Neuronal stem cell (in vitro differentiated cells): Measurements from ENCODE around the gene OLFM1.

Experiments used
- DNase-seq: peaks from one replicate; pipeline ENCODE4 v3.0.0-alpha.2; 2013; ENCODE audit warnings: low spot score
- H2AFZ ChIP-seq: one replicate; pipeline ENCODE4 v1.6.1; 2013; ENCODE audit warnings: mild to moderate bottlenecking, low read length, inconsistent platforms
- H2AK5ac ChIP-seq: 2 replicates; pipeline ENCODE4 v1.6.1; 2013; ENCODE audit warnings: low read depth, mild to moderate bottlenecking, inconsistent platforms, low read length, moderate library complexity, mixed read lengths
- H2BK120ac ChIP-seq: 2 replicates; pipeline ENCODE4 v1.6.1; 2013; ENCODE audit warnings: low read depth, mild to moderate bottlenecking, inconsistent platforms, low read length, moderate library complexity, mixed read lengths
- H2BK12ac ChIP-seq: one replicate; pipeline ENCODE4 v1.6.1; 2013; ENCODE audit warnings: low read length, inconsistent platforms
- H2BK15ac ChIP-seq: 2 replicates; pipeline ENCODE4 v1.6.1; 2013; ENCODE audit warnings: mild to moderate bottlenecking, low read length, inconsistent platforms, mixed read lengths
- H2BK5ac ChIP-seq: one replicate; pipeline ENCODE4 v1.6.1; 2013; ENCODE audit warnings: inconsistent platforms, mild to moderate bottlenecking, low read length, moderate library complexity
- H3K14ac ChIP-seq: one replicate; pipeline ENCODE4 v1.6.1; 2013; ENCODE audit warnings: low read length, inconsistent platforms
- H3K18ac ChIP-seq: 2 replicates; pipeline ENCODE4 v1.6.1; 2013; ENCODE audit warnings: low read length, inconsistent platforms
- H3K23ac ChIP-seq: 2 replicates; pipeline ENCODE4 v1.6.1; 2013; ENCODE audit warnings: low read depth, mild to moderate bottlenecking, mixed read lengths, low read length, inconsistent platforms; ENCODE audit not compliant: poor library complexity
- H3K27ac ChIP-seq: replicated peaks from 3 replicates; pipeline ENCODE4 v1.5.1; 2013; ENCODE audit warnings: low read length, inconsistent platforms
- H3K27me3 ChIP-seq, 3 experiments: 2 replicates each; pipeline ENCODE4 v1.6.1; 2013; ENCODE audit warnings: low read length in 3 of 3, mild to moderate bottlenecking in 2 of 3, inconsistent platforms in 1 of 3, low read depth in 1 of 3, mixed read lengths in 1 of 3, moderate library complexity in 1 of 3; ENCODE audit not compliant: control insufficient read depth in 3 of 3, insufficient read depth in 3 of 3
- H3K36me3 ChIP-seq, 2 donors: replicated peaks in 1 of 2; 2 replicates each; pipeline ENCODE4 v1.6.1; 2013; ENCODE audit warnings: low read length in 2 of 2; ENCODE audit not compliant: control insufficient read depth in 2 of 2, insufficient read depth in 2 of 2
- H3K4ac ChIP-seq: 2 replicates; pipeline ENCODE4 v1.6.1; 2013; ENCODE audit warnings: inconsistent platforms, mild to moderate bottlenecking, low read length, moderate library complexity
- H3K4me1 ChIP-seq, 2 donors: 1 replicate in 1 of 2; 2 replicates in 1 of 2; pipeline ENCODE4 v1.6.1; 2013; ENCODE audit warnings: low read length in 2 of 2, low read depth in 1 of 2; ENCODE audit not compliant: control insufficient read depth in 2 of 2, insufficient read depth in 1 of 2
- H3K4me2 ChIP-seq: one replicate; pipeline ENCODE4 v1.6.1; 2013; ENCODE audit warnings: mild to moderate bottlenecking, low read length, inconsistent platforms; ENCODE audit not compliant: insufficient read depth, poor library complexity, severe bottlenecking
- H3K4me3 ChIP-seq, 2 donors: 2 replicates each; pipeline ENCODE4 v1.5.1; 2013; ENCODE audit warnings: low read length in 2 of 2, mild to moderate bottlenecking in 2 of 2, inconsistent platforms in 1 of 2, moderate library complexity in 1 of 2
- H3K79me1 ChIP-seq: one replicate; pipeline ENCODE4 v1.6.1; 2013; ENCODE audit warnings: low read depth, mild to moderate bottlenecking, inconsistent platforms, low read length, moderate library complexity
- H3K9ac ChIP-seq: one replicate; pipeline ENCODE4 v1.6.1; 2013; ENCODE audit warnings: mild to moderate bottlenecking, low read depth, low read length, inconsistent platforms; ENCODE audit not compliant: poor library complexity
- H3K9me3 ChIP-seq, 2 donors: replicated peaks in 1 of 2; 2 replicates each; pipeline versions ENCODE3 to v1.6.1; 2013; ENCODE audit warnings: low read length in 2 of 2, mild to moderate bottlenecking in 2 of 2, inconsistent platforms in 1 of 2, low read depth in 1 of 2, mixed read lengths in 1 of 2, moderate library complexity in 1 of 2; ENCODE audit not compliant: control insufficient read depth in 2 of 2, insufficient read depth in 1 of 2
- H4K8ac ChIP-seq: one replicate; pipeline ENCODE4 v1.6.1; 2013; ENCODE audit warnings: low read depth, mild to moderate bottlenecking, inconsistent platforms, low read length, moderate library complexity
- H4K91ac ChIP-seq: one replicate; pipeline ENCODE4 v1.6.1; 2013; ENCODE audit warnings: low read length, low read depth, mild to moderate bottlenecking, inconsistent platforms; ENCODE audit not compliant: poor library complexity
- WGBS, 2 donors: extraction: QIAGEN DNeasy Blood & Tissue Kit; methylation state at CpG; one replicate each; pipeline ENCODE4 v1.1.7; 2013; ENCODE audit warnings: missing lambda C conversion rate in 2 of 2, mixed read lengths in 1 of 2; ENCODE audit not compliant: insufficient read length in 2 of 2, insufficient replicate concordance in 1 of 2; ENCODE audit errors: extremely low coverage in 2 of 2; 5-methylcytosine and 5-hydroxymethylcytosine counted together

OLFM1 gene

GRCh38 chr9:135127718-135128670, 40.5 kb downstream of the OLFM1 start:
- Histone ChIP-seq H2AK5ac (peak overlapping the region; percentile 23), H3K27ac (peak overlapping the region; percentile 79), H3K18ac (peak overlapping the region; percentile 78), H3K79me1 (peaks cover 2% of the 10 kb centered on the region), H3K4me3 (no peak overlapping the region), H3K4me1 (peaks cover 0 to 14% of the 10 kb centered on the region in 2 donors), H3K4me2 (no peak overlapping the region), H2AFZ (no peak overlapping the region), H2BK12ac (no peak overlapping the region), H4K91ac (no peak overlapping the region), H3K9ac (no peak overlapping the region), H2BK5ac (no peak overlapping the region), H3K23ac (no peak overlapping the region), H3K36me3 (no peaks in the 10 kb centered on the region), H2BK120ac (no peak overlapping the region), H2BK15ac (peak overlapping the region; percentile 12), H4K8ac (no peak overlapping the region), H3K4ac (no peak overlapping the region), H3K9me3 (peaks cover 0 to 4% of the 10 kb centered on the region in 2 donors), H3K14ac (peak overlapping the region; percentile 1), H3K27me3 (peaks cover 0 to 18% (median 0%) of the 10 kb centered on the region in 3 experiments)
- peak; percentile 65 for DNase-seq
- WGBS, 2 donors = no CpG with 5 or more reads among the region's 23 CpGs

- H3K18ac ChIP-seq = peak overlapping the region; percentile 89
- no peak overlapping the region for H4K91ac ChIP-seq
- H2BK5ac ChIP-seq = no peak overlapping the region
- H3K23ac ChIP-seq = no peak overlapping the region
- H3K4me3 ChIP-seq = no peak overlapping the region
- no peak for DNase-seq
- no peak overlapping the region for H3K4me2 ChIP-seq
- H3K9ac ChIP-seq = no peak overlapping the region
- no peak overlapping the region for H2BK120ac ChIP-seq
- peak overlapping the region; percentile 91 for H2AK5ac ChIP-seq
- H3K4ac ChIP-seq = no peak overlapping the region
- no peaks in the 10 kb centered on the region for H3K36me3 ChIP-seq
- H3K14ac ChIP-seq = peak overlapping the region; percentile 65
- no peak overlapping the region for H4K8ac ChIP-seq
- peaks cover 0 to 4% of the 10 kb centered on the region in 2 donors for H3K9me3 ChIP-seq
- H2BK12ac ChIP-seq = no peak overlapping the region
- WGBS, 2 donors = no CpG with 5 or more reads among the region's 7 CpGs
- H2AFZ ChIP-seq = no peak overlapping the region
- H3K79me1 ChIP-seq = peaks cover 2% of the 10 kb centered on the region
- H3K4me1 ChIP-seq = peaks cover 0 to 14% of the 10 kb centered on the region in 2 donors
- H2BK15ac ChIP-seq = peak overlapping the region; percentile 6
- H3K27me3 ChIP-seq = peaks cover 0 to 18% (median 0%) of the 10 kb centered on the region in 3 experiments
- no peak overlapping the region for H3K27ac ChIP-seq
These were observed 41.7 kb downstream of the OLFM1 start for GRCh38 chr9:135129137-135129695.

GRCh38 chr9:135130207-135130976, 42.9 kb downstream of the OLFM1 start:
- no peak overlapping the region for H2BK5ac ChIP-seq
- H3K14ac ChIP-seq = no peak overlapping the region
- no peak overlapping the region for H3K4ac ChIP-seq
- H3K23ac ChIP-seq = no peak overlapping the region
- no peak overlapping the region for H2AFZ ChIP-seq
- no peak overlapping the region for H3K4me3 ChIP-seq
- no peak overlapping the region for H3K27ac ChIP-seq
- H4K91ac ChIP-seq = no peak overlapping the region
- no peak overlapping the region for H2BK12ac ChIP-seq
- H3K4me1 ChIP-seq = peaks cover 0 to 14% of the 10 kb centered on the region in 2 donors
- no peak overlapping the region for H3K9ac ChIP-seq
- H3K4me2 ChIP-seq = no peak overlapping the region
- H2BK120ac ChIP-seq = no peak overlapping the region
- no peak overlapping the region for H4K8ac ChIP-seq
- no peaks in the 10 kb centered on the region for H3K36me3 ChIP-seq
- H3K27me3 ChIP-seq = peaks cover 0 to 12% (median 0%) of the 10 kb centered on the region in 3 experiments
- peaks cover 2% of the 10 kb centered on the region for H3K79me1 ChIP-seq
- no peak overlapping the region for H2AK5ac ChIP-seq
- H2BK15ac ChIP-seq = no peak overlapping the region
- peaks cover 0 to 4% of the 10 kb centered on the region in 2 donors for H3K9me3 ChIP-seq
- no CpG with 5 or more reads among the region's 18 CpGs for WGBS, 2 donors
- no peak for DNase-seq
- no peak overlapping the region for H3K18ac ChIP-seq
